GM21367 (cell line): Measurements from ENCODE around the gene CAMK2A.

Experiments used
- ATAC-seq: cut with Tn5 transposase; IDR thresholded peaks from one replicate; pipeline ENCODE4 v1.9.1; 2021; ENCODE audit not compliant: unreplicated experiment

CAMK2A gene

DNA sequence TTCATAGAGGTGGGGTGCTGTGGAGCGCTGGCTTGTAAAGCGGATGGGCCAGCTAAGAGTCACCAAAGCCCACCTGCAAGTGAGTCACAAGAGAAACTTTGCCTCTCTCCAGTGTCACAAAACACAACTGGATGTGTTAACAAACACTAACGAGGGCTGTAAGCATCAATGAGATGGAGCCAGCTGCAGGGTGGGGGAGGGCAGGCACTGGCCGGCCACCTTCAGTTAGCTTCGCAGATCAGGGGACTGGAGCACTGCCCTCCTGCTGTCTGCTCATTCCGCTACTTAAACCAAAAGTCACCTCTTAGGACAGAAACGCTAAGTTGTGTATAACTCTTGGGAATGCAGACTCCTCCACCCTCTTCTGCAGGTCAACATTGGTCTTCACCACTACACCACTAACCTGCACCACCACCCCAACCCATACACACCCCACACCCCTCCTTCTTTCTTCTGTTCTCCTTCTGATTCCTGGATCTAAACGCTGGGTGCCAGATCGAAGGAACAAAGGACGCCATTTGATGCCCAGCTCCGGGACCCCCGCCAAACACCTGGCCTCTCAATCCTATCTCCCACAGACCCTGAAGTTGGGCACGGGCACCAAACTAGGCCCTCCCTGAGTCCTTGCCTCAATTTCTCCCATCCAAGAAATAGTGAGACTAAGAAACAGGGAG is 11.1 kb upstream of the CAMK2A start:
- ATAC-seq = no peak

DNA sequence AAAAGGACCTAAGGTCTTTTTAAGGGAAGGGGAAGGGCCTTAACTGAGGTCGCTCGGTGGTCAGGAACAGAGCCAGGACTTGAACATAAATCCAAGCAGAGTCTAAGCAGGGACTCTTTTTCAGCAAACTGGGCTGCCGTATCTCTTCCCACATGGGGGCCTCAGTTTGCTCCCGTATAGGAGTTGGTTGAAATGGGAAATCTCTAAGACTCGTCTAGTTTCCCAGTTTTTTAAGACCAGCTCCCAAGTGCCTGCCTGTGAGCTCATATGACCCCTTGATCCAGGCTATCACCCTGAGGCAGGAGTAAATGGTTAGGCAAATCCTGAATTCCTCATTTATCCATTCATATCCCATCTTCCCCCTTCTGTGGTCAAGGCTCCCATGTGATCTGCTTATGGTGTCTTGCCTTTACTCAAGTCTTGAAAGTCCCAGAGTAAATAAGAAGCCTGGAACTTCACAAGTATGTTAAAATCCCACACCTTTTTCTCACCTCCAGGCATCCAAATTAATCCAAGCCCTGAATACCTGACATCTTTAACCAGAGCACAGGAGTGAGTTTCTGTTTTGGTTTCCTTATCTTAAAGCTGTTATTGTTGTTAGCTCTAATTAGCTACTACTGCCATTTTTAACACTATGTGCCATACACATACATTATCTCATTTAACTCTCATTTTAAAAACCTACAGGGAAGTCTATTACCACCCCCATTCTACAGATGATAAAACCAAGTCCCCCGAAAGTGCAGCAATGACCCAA is 10.2 kb upstream of the CAMK2A start:
- ATAC-seq = no peak

DNA sequence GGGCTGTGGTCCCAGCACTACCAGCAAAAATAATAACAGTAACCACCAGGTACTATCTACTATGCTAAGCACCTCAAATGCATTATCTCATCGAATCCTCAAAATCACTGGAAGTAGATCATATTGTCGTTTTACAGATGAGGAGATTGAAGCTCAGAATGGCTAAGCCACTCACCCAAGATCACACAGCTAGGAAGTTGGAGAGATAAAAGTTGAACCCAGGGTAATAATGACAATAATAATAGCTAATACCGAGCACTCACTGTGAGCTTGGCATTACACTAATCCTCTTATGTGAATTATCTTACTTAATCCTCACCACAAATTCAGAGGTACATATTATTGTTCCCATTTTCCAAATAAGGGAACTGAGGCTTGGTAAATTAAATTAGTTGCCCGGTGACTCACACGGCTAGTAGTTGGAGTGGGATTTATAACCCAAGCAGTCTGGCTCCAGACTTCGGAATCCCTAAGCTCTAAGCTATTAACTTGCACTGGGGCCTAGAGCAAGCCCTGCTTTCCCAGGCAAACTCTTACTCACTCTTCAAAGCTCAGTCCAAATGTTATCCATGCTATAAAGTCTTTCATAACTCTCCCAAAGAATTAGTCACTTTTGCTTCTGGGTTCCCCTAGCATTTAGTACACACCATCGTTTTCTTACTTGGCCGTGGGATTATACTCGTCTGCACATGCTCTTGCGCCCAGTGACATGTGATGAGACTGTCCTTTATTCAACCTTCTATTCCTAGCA is 9.3 kb upstream of the CAMK2A start:
- no peak for ATAC-seq

DNA sequence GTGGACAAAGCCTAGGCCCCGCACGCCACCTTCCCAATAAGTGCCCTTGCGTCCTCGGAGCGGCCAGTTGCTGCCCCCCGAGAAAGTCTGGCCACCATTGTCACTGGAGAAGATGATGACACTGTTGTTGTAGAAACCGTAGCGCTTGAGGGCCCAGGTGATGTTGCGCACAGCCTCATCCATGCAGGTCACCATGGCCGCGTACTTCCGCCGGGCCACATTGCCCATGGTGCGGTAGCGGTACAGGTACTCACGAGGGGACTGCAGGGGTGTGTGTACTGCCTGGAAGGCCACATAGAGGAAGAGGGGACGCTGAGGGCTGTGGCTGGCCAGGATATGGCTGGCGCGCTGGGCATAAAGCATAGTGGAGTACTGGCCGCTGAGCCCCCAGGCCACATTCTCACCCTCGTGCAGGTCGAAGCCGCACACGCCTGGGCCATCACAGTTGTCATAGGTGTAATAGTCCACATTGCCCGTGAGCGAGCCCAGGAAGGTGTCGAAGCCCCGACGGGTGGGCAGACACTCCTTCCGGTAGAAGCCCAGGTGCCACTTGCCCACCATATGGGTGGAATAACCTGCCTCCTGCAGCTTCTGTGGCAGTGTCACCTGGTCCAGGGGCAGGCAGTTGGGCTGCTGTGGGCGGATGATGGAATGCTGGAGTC is 8.5 kb upstream of the CAMK2A start:
- no peak for ATAC-seq

DNA sequence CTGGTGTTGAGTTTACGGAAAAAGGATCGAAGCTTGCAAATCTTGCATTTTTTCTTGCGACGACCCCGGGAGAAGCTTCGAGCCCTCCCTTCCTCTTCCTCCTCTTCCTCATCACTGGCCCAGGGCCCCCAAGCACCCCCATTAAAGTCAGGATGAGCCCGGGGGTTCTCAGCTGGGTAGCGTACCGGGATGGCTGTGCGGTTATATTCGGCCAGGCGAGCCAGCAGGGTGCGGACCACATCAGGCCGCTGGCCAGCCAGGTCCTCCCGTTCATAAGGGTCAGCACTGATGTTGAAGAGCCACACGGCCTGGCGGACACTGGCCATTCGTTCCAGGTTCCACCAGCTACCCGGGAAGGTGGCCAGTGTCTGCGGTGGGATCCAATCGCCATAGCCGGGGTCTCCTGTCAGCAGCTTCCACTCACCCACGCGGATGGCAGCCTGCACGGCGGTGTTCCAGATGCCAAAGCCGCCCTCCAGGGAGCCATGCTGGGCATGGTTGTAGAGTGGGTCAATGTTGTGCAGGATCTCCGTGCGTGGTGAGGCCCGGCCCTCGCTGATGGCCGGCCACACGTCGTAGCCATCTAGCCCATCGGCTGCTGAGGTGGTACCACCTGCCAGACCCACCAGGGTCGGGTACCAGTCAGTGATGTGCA is 7.8 kb upstream of the CAMK2A start:
- no peak for ATAC-seq

DNA sequence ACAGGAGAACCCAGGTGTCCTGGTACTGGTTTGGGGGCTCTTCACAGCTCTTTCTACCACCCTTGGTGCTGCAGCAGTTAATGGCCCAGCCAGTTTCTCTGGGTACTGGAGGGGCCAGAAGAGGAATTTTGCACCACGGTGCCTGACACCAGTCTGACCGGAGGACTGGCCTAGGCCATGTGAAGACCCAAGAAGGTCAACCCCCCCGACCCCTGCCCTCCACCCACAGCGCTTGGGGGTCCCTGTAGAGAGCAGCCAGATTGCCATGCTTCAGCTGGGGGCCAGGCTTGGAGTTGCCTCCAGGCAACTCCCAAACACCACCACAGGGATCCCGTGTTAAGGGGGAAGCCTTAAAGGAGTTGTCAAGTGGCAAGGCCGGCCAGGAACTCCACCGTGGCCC is 6.9 kb upstream of the CAMK2A start:
- ATAC-seq = no peak

DNA sequence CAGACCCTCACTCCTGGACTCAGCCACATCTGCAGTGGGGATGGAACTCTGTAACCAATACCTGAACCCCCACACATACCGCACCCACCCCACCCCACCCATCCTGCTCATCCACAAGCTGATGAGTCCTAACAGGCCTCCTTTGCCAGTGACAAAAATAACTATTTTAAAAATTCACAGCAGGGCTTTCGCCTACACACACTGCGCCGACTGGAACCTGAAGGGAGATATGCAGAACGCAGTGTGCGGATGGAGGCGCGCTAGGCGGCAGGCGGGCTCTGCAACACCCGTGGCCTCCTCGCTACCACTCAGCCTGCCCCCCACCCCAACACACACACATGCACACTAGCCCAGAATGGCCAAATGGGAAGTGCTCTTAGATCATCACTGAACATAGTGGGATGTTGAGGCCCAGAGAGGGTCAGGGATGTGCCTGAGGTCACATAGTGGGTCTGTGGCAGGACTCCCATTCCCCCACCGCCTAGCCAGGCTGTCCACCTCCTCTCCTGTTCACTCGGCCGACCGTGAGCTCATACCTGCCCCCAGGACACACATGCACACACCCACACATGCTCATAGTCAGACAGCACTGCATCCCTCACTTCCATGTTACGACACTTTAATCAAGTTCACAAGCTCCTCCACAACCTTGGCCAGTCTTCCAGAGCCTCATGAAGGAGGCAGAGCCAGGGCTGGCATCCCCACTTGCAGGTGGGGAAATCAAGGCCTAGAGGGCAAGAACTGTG is 6.3 kb upstream of the CAMK2A start:
- ATAC-seq = no peak

DNA sequence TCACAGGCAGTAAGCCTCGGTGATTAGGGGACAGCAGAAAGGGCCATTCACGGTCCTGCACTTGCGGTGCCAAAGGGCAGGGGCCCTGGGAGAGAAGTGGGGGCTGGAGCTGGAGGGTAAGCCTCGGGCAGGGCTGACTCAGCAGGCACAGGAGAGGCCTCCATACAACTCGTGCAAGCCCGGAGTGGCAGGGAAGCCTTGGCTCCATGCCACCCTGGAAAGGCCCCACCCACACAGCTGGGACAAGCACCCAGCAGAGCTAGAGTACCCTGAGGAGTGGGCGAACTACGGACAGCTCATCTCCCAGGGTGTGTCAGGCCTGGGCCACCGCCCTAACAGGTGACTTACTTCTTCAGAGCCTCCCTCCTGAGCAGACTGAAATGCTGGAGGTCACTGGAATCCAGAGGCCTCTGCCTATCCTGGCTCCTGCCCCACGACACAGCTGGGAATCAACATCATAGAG is 5.6 kb upstream of the CAMK2A start:
- ATAC-seq = no peak

DNA sequence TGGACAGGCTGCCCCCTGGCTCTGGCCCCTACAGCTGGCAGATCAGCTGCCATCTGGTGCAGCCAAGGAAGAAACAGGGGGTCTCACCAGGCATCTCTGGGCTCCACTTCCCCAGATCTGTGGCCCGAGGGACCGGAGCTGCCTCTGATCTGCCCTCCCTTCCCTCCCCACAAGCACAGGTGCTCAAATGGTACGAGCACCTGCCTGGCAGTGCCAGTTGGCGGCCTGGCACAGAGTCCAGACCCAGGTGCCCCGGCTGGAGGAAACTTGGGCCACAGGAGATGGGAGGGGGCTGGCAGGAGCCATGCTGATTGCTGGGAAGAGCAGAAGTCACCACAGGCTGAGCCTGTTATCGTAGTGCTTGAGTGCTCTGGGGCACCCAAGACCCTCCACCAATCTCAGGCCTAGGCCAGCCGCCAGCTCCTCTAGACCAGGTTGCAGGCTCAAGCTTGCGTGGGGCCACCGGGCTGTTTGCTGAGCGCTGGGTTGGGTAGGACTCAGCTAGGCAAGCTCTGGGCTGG is 5.0 kb upstream of the CAMK2A start:
- no peak for ATAC-seq

DNA sequence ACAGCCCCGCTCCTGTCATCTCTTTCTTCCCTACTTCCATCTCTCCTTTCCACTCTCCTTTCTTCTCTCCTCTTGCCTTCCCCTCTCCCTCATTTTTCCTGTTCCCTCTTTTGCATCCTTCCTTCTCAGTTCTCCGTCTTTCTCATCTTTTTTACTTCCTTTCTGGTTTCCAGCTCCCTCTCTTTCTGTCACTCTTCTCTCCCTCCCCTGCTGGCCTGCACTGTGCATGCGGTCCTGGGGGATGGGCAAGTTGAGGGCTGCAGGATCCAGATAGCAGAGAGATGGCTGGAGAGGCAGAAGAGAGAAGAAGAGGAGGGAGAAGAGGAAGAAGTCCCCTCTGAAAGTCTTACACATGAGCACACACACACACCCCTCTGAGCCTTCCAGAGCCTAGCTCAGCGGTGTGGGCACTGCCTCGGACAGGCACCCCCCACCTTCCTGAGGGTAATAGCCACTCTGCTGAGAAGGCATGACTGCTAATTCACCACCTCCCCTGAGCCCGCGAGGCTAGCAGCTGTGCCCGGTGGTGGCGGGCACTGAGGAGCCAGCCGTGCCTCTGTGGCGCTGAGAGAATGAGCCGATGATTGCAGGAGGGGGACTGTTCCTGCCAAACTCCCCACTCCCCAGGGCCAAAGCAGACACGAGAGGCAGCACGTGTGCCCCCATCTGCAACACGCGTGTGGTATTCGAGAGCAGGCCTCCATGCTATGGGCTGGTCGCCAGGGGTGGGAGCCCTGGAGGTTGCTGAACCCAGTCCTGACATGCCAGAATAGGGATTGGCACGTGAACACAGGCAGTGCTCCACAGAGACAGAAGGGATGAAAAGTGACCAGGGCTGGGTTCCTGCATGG is 3.7 kb upstream of the CAMK2A start:
- no peak for ATAC-seq

DNA sequence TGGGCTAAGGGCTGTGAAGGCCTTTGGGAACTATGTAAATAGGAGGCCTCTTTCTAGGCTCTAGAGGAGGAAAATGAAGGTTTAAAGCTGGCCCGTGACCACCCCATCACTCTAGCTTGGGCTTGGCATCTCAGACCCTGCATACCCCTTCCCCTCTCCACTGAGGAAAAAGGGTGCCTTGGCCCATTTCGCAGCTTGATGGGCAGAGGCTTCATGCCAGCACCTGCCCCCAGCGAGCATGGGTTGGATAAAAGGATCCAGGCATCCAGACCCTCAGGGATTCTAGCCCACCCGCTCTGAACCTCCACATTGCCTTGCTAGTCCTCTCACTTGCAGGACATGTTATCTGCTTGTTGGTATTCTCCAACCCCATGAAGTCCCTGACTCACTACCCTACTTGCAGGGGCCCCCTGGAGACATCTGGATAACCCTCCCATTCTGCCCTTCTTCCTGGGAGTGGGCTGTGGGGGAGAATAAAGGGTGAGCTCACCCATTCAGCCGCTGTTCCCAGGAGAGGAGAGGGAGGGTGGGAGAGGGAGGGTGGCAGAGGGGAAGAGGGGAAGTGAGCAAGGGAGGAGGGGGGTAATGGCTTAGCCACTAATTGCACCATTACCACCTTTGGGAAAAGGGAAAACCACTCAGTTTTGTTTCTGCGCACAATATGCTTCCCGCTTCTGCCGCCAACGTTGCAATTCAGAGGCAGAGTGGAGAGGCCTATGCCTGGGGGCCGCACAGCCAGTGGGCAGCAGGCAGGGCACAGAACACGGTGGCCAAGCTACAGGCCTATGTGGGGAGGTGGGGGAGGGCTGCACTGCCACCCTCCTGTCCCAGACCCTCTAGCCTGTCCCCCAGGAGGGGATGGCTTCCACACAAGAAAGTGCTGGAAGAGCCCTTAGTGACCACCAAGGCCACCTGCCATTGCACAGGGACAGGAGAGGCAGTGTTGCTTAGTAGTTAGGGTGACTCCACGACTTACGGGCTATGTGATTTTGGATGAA is 2.1 kb upstream of the CAMK2A start:
- ATAC-seq = no peak

DNA sequence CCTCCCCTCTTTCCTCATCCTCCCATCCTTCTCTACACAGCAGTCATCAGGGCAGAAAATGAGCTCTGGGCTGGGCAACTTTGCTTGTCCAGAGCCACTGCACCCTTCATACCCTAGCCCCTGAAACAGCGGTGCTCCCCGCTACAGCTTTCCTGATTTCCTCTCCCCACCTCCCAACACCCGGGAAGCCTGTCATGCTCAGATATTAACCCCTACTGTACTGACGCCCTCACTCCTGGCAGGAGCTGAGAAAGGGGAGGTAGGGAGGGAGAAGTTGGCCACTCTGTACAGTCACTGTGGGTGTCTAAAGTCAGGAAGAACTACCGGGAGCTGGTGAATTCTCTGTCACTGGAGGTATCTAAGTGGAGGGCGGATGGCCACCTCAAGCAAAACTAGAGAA is 782 bp downstream of the CAMK2A start:
- ATAC-seq = no peak

DNA sequence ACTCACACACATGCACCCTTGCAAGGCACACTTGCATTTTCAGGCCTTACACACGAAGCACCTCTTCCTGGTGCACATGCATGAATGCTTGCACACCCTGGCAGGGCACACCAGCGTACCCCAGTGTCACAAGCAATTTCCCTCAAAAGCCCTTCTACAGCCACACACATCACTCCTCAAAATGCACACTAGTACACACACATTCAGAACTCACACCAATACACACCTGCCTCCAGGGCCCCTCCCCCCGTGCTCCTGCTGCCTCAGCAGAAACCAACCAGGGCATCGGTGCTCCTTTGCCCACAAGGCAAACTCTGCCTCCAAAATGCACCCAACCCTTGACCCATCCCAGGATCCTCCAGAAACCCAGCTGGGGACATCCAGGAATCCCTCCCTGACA is 1.2 kb downstream of the CAMK2A start:
- no peak for ATAC-seq

DNA sequence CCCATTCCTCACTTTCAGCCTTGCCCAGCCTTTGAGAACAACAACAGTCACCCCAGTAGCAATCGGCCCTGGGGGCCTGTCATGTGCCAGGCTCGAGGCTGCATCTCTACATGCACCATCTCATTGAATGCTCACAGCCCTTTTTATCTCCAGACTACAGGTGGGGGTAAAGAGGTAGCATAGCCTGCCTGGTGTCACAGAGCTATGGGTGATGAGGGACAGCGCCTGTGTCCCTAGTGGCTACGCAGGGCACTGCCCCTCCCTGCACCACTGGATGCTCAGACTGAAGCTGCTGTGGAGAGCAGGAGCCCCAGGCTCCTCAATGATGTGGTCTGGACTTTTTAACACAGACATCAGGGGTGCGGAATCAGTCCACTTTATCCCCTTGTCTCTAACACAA is 2.8 kb downstream of the CAMK2A start:
- no peak for ATAC-seq

DNA sequence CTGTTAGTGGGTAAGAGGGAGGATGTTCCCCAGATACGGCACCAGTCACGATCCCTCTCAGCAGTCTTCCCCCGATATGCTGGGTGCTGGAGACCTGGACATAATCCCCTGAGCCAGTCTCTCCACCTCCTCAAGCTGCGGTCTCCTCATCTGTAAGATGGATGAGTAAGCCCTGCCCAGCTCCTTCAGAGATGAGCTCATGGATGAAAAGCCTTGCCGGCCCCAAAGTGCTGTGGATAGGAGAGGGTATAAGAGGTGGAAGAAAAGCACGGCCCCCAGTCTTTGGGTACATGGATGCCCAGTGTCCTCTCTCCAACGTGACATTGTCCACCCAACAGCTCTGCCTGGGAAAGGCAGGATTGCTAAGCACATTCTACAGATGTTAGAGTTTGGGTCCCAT is 4.5 kb downstream of the CAMK2A start:
- ATAC-seq = no peak

DNA sequence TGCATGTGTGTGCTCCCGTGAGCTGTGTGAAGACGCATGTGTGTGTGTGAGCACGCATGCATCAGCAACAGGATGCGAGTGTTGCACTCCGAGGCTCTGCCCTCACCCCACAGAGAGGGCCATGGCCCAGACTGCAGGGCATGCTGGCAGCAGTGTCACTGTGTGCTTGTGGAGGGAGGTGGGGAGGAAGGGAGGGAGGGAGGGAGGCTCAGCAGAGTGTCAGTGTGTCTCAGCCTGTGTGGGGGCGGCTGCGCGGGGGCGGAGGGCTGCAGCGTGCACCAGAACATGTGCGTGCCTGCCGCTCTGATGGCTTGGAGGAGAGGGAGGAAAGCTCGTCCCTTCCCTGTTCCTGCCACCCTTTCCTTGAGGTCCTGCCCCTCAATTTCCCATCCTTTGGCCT is 5.3 kb downstream of the CAMK2A start:
- ATAC-seq = no peak

DNA sequence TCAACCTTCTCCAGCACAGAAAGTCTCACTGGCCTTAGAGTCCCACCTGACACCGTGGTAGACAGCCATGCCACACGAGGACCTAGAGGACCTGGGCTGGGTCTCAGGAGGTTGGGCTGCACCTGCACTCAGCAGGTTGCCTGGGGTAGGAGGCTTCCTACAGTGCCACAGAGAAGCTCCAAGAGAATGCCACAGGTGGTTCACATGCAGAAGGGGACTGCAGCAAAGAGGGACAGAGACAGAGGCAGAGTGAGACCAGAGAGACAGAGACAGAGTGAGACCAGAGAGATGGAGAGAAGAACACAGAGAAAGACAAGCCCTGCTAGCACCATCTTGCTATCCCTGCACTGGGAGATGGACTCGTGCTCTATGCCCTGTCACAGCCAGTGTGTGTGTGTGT is 5.7 kb downstream of the CAMK2A start:
- no peak for ATAC-seq

DNA sequence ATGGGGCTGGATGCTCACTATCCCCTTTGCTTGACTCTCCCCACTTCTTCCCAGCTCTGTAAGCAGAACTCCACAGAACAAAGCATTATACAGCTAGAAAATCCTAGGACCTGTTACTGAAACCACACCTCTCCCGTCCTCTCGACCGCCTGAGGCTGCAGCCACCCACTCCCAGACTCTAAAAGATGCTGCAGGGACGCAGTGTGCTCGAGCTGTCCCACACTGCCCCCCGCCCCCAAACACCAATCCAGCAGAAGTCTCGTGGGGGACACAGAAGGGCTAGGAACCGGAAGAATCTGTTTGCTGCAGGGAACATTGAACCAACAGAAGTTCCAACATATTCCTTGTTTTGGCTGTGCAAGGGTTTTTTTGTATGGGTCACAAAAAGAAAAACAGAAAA is 7.6 kb downstream of the CAMK2A start:
- no peak for ATAC-seq
